ENCODE data around the gene STARD13. TPM values are rescaled to one million over a fixed set of nuclear protein-coding genes. Genes with fewer than 3 reads are reported as not detected.

The STARD13 gene
- 5.8 to 6.8 TPM (median 6.2 TPM) in 5 replicates for total RNA-seq (2022; extraction: Qiagen RNA extraction)

GRCh38 chr13:33285420-33286124, at the start of gene STARD13:
Gene STARD13 (minus strand): TSS chr13:33285755. CDS start chr13:33285638, 117 bp downstream.

All from A549 treated with AZD2906 at 1 μM for 4 hours (cell line).